ENCODE results near the gene OR10AD1. TPM values are rescaled to one million over a fixed set of nuclear protein-coding genes. Genes with fewer than 3 reads are reported as not detected.

OR10AD1 gene
- total RNA-seq, 4 donors from 2014 or later = not detected

GRCh38 chr12:48191096-48191495, 12.0 kb downstream of the OR10AD1 start:
- Histone ChIP-seq H3K27ac (no peak overlapping the region), H3K4me1 (no peaks in the 10 kb centered on the region), H3K27me3 (no peaks in the 10 kb centered on the region), H3K4me3 (replicated peaks in 1 of 3) (no peak overlapping the region), H3K9me3 (no peaks in the 10 kb centered on the region), H3K36me3 (no peaks in the 10 kb centered on the region)
- intact Hi-C loops (cut with DNase I) = no loop called here
- TF ChIP-seq POLR2A (IDR thresholded peaks at IDR 0.05) (no peak), CTCF (IDR thresholded peaks at IDR 0.05) (no peak)
- no peak for DNase-seq

- Histone ChIP-seq H3K4me1 (peaks cover 0 to 3% of the 10 kb centered on the region in 2 donors), H3K36me3 (no peaks in the 10 kb centered on the region), H3K9me3 (no peaks in the 10 kb centered on the region), H3K27me3 (no peaks in the 10 kb centered on the region), H3K4me3 (replicated peaks in 1 of 3) (no peak overlapping the region), H3K27ac (no peak overlapping the region)
- intact Hi-C loops (cut with DNase I) = loop anchor here (10.0 kb wide), 1 partner anchor 165 kb away; the partner anchor contains the start of gene ZNF641
- 39 to 43% methylated on average over 6 of the region's 6 CpGs for WGBS, 2 donors
- peak; percentile 65 to 68 for DNase-seq
- no peak for TF ChIP-seq POLR2A (IDR thresholded peaks at IDR 0.05)
- TF ChIP-seq CTCF (IDR thresholded peaks at IDR 0.05) = peak; percentile 61 to 92 (median 76)
These were observed 13.6 kb downstream of the OR10AD1 start for GRCh38 chr12:48189331-48190125.

- Histone ChIP-seq H3K4me1 (peaks cover 12 to 17% of the 10 kb centered on the region in 2 donors), H3K9me3 (no peaks in the 10 kb centered on the region), H3K36me3 (no peaks in the 10 kb centered on the region), H3K27ac (no peak overlapping the region), H3K4me3 (replicated peaks in 1 of 3) (no peak overlapping the region), H3K27me3 (no peaks in the 10 kb centered on the region)
- no peak for TF ChIP-seq CTCF (IDR thresholded peaks at IDR 0.05)
- TF ChIP-seq POLR2A (IDR thresholded peaks at IDR 0.05) = no peak
- WGBS, 2 donors = 84% methylated on average over 10 of the region's 10 CpGs
- intact Hi-C loops (cut with DNase I) = loop anchor here (10.0 kb wide), 1 partner anchor 167 kb away; the partner anchor contains the start of gene ZNF641
- no peak for DNase-seq
These were observed 15.0 kb downstream of the OR10AD1 start for GRCh38 chr12:48187916-48188695.

- intact Hi-C loops (cut with DNase I) = loop anchor here (10.0 kb wide), 1 partner anchor 169 kb away; the partner anchor contains the start of gene ZNF641
- Histone ChIP-seq H3K9me3 (no peaks in the 10 kb centered on the region), H3K36me3 (no peaks in the 10 kb centered on the region), H3K27me3 (peaks cover 6% of the 10 kb centered on the region), H3K27ac (no peak overlapping the region), H3K4me3 (replicated peaks in 1 of 3) (no peak overlapping the region), H3K4me1 (peaks cover 19 to 23% of the 10 kb centered on the region in 2 donors)
- no peak for TF ChIP-seq CTCF (IDR thresholded peaks at IDR 0.05)
- TF ChIP-seq POLR2A (IDR thresholded peaks at IDR 0.05) = no peak
- WGBS, 2 donors = 60 to 61% methylated on average over 10 of the region's 10 CpGs
- DNase-seq = no peak
These were observed 17.7 kb downstream of the OR10AD1 start for GRCh38 chr12:48185181-48185919.

Measured in thyroid gland (tissue), 4 donors.